NCI-H1436 (cell line): ENCODE data around the gene TM6SF1.
"Not testable (repeated sequence)": the region's sequence is repeated elsewhere in the genome, so short reads cannot be mapped to it uniquely, and the experiment has no call there.

Experiments used
- DNase-seq: peaks from one replicate; lab custom pipeline; 2025; lab: John Stamatoyannopoulos, UW

Gene TM6SF1

DNA sequence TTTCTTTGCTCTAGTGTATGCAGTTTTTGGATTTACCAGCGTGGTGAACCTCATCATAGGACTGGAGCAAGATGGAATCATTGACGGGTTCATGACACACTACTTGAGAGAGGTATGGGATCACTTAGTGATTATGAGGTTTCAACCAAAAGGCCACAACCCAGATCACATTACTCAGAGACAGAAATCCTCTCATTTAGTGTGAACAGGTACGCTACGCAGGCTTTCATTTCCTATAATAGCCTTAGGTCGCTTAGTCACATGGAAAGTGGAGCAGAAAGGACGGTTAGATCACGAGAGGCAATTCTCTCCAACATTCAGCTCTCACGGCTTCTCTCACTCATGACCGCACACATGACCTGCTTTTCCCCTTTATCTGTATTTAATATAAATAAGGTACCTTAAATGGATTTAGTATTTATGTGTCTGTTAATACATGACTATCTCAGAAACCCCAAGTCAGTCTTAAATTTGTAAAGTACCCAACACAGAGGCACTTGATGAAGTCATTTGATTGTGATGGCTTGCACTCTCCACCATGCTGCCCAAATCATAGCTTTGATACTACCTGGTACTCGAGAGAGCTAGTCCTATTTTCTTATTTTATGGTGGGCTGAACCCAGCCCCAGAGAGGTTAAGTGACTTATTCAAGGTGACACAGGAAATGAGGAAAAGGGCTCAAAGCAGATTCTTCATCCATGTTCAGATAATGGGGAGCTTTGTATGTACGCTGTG, 8.6 kb downstream of the TM6SF1 start:
- DNase-seq: no peak

DNA sequence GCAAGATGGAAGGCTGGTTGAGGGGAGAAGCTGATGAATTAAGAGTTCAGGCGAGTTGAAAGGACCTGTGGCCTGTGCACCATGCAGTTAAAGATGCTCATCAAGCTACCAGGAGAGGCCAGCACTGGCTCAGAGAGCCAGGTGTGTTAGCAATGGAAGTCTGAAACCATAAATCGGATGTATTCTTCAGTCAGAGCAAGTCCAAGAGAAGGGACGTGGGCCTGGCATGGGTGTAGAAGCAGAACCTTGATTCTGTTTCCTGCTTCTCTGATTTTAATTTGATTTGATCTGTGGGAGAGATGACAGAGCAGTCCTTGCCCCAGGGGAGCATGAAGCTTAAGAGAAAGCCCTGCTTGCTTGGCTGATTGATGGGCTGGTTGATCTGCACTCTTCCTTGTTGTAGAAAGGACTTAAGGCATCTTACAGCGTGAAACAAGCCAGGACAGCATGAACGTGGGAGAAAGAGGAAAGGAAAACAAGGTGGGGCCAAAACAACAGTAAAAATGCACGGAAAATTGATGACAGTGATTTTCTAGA, 10.9 kb downstream of the TM6SF1 start:
- no peak for DNase-seq

DNA sequence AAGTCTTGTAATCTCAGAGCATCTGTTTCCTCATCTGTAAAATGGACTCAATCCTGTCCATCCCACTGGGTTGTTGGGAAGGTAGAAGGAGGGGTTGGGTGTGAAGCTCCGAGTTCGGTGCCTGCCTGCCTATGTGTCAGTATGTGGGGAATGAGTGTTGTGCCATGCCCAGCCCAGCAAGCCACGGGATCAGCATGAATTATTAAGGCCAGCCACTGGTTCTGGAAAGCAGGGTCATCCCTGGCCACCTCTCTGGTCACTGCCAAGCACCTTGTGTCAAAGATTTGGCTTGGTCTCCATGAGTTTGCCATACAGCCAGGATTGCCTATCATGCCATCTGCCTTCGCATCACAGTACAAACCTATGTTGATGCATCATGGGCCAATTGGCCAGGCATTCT, 11.5 kb downstream of the TM6SF1 start:
- no peak for DNase-seq

DNA sequence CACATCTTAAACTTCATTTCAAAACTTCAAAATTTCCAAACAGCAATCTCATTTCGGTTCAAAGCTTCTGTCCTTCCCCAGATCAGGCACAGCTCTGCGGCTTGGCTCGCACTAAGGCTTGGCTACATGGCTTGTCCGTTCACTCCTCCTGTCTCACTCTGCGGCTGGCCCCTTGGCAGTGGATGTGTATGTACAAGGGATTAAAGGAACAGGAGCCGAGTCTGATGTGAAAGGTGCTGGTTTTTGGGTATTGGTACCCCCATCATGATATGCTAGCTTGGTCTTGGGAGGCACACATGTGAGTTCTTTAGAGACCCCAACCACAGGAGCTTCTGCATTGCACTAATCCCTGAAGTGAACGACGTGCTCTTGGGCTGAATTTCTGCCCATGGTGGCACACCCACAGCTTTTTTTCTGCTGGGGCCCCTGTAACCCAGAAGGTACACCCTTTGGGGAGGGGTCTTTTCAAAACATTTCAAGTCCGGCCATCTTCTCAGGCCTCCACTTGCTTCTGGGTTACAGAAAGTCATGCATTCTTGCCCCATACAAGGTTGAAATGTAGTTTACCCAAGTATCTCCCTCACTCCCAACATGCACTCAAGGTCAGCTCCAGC, 12.6 kb downstream of the TM6SF1 start:
- no peak for DNase-seq

DNA sequence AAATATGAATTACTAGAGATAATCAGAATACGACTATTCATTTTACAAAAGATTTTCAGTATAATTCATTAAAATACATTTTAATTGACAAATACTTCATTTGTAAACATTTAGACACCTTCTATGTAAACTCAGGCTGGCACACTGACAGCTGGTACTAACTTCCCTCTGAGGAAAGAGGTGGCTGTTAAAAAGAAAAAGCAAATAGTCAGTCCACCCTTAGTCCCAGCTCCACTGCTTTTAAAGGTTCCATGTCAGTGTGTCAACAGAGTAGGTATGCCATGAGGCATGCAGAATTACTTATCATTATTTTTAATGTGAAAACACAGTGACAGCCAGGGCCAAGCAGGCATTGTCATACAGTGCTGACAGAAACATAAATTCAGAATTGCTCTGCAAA, 16.1 kb downstream of the TM6SF1 start:
- no peak for DNase-seq

DNA sequence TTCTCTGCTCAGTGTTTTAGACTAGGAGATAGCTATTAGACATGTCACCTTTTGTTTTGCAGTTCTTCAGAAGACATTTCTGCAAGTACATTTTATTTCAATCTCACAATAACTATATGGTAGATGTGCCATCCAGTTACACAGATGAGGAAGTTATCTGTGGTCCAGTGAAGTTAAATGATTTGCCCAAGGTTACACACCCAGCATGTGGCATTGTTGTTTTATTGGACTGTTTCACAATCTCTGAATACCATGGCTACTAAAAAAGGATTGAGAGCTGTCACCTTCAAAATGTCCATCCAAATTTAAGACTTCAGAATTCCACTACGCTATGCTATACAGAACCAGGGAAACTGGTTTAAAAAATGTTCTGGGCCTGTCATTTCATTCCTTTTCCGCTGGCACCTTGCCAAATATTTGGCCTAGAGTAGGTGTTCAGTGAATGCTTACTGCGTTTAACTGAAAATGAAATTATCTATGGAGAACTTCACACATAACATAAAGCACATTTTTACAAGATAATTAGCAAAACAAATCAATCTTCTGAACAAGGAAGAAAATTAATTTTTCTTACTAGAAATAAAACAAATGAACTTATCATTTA, 20.2 kb downstream of the TM6SF1 start:
- no peak for DNase-seq

DNA sequence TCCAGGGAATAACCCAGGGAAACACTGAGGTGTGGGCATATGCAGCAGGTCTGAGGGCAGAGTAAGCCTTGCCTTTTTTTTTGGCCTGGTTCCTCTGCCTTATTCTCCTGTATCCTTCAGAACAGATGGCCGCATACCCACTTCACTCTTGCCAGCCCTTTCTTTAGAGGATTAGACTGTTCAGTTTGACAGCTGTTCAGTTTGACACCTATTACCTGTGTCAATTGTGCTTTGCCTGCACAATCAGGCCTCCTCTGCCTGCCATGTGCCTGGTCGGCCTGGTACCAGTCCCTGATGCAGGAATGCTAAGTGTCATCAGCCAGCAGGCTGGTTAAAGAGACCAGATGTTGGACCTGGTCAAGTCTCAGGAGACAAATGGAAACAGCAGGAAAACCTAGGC, 22.3 kb downstream of the TM6SF1 start:
- no peak for DNase-seq

DNA sequence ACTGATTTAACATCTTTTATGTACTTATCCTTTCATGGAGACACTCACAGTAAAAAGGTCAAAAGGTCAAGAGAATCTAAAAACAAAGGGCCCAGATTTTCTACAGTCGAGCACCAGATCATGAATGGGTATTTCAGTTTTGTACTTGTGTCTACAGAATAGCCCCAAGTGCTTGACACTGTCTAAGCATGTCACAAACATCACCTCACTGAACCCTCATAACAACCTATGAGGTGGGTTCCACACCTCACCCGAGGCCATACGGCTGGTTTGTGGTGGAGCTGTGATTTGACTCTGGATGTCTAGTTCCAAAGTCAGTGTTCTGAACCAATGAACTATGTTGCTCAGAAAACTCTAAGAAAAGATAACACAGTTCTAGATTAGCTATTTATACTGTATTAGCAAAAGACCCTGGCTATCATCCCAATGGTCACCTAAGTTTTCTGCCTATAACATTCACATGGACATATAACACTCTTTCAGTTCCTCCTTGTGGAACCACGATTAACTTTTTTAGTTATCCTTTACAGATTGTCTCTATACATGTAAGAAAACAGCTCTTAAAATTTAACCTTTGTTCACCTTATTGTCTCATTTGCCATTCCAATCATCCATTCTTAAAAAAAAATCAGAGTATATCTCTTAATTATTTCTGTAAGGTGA, 25.5 kb downstream of the TM6SF1 start:
- DNase-seq: no peak

DNA sequence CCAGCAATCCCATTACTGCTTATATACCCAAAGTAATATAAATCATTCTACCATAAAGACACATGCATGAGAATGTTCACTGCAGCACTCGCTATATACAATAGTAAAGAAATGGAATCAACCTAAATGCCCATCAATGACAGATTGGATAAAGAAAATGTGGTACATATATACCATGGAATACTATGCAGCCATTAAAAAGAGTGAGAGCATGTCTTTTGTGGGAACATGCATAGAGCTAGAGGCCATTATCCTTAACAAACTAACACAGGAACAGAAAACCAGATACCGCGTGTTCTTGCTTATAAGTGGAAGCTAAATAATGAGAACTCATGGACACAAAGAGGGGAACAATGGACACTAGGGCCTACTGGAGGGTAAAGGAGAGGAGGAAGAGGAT, 34.7 kb downstream of the TM6SF1 start:
- DNase-seq: not testable (repeated sequence)

DNA sequence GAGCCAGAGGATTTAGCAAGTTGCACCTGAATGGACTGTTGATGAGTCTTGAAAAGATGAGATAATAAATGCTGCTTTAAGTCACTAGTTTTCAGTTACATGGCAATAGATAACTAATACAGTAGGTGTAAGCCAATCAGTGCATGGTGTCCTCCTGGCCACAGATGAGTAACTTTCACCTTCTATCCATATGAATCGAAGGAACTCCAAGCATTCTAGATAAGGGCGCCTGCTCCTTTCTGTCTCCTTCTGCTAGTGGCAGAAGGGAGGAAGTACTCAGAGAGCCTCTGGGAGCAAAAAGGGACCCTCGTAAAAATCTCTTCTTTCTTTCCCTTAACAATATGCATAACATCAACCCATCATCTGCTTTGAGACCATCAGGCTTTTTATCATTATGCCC, 37.3 kb downstream of the TM6SF1 start:
- no peak for DNase-seq

DNA sequence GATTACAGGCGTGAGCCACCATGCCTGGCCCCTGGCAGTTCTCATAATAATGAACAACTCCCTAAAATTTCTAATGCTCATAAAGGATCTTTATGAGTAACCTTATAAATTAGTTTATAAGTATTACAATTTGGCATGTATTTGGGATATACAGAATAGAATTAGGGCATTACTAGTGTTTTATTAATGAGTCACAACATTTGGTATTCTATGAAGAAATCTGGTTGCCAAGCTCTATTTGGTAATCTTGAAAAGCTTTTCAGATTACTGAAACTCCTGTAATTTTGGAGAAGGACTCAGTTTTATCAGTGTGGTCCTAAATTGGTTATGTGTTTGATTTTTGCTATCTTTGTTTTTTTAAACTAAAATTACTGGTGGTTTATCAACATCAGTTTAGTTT, 45.8 kb downstream of the TM6SF1 start:
- no peak for DNase-seq

DNA sequence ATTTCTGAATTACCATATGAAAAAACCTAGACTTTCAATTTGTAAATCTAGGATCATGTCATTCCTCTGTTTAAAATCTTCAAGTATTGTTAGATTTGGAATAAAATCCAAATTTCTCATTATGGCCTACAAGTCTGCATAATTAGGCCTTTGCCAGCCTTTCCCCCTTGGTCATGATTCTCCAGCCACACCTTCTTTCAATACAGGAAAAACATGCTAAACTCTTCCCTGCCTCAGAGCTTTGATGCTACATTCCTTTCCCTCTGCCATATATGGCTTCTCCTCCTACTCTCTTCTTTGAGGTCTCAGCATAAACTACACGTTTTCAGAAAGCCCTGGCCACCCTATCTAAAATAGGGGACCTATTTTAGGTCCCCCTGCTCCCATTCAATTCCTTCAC, 48.5 kb downstream of the TM6SF1 start:
- DNase-seq: no peak

DNA sequence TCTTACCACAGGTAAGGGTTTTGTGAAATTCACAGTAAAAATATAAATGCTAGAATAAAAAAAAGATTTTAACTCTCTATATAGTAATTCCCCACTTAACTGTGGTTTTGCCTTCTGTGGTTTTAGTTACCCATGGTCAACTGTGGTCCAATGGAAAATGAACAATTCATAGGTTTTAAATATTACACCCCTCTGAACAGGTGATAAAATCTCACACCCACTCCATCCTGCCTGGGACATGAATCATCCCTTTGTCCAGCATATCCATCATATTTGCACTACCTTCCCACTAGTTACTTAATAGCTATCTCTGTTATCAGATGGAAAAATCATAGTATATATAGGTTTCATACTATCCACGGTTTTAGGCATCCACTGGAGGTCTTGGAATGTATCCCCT, 50.9 kb downstream of the TM6SF1 start:
- DNase-seq: no peak

DNA sequence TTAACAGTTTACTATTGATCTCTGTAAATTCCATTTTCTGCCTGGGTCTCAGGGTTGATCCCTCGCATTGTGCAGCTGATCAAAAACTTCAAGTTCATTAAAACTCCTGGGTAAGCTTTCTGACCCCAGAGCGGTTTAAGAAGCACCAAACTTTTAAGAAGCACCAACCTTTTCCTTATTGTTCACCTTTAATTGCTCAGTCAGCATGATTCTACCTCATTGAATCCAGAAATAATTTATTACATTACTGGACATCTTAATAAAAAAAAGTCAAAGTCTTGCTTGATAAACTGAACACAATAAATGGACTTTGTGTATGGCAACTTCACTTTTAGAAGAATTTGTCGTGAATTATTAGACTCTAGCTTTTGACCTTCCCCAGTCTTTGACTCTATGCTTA, 53.3 kb downstream of the TM6SF1 start:
- DNase-seq: no peak

DNA sequence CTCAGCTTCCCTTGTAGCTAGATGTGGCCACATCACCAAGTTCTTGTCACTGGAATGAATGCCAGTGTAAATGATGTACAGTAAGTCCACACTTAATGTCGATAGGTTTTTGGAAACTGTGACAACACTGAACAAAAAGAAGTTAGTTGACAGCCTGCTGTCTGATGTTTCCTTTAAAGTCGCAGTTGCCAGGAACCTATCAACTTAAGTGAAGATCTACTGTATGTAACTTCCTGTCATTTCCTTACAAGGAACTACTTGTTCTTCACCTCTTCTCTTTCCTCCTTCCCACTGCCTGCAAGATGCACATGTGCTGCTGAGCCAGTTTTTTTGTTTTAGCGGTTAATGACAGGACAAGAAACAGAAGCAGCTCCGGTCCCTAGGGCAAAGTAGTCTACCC, 55.6 kb downstream of the TM6SF1 start:
- no peak for DNase-seq

DNA sequence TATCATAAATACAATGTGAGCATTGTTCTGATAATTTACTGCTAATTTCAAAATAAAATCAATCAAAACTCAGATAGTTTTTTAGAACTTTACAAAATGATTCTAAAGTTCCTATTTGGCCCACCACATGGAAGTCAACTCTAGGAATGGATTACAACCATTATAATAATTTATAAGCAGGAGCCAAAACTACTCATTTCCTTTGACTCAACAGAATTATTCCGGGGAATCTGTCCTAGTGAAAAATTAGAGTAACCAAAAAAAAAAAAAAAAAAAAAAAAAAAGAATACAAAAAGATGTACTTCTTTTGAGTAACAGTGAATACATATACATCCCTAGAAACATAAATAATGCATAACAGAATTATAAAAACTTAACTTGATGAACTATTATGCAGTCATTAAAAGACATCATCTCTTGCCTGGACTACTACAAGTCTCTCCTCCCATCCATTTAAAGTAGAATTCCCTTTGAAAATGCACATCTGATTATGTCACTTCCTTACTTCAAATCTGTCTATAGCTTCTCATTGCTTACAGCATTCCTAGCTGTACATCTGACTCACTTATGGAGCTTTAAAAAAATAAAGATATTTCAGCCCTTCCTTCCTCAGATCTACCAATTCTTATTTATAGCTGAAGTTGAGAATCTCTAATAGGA, 56.8 kb downstream of the TM6SF1 start:
- DNase-seq: no peak

DNA sequence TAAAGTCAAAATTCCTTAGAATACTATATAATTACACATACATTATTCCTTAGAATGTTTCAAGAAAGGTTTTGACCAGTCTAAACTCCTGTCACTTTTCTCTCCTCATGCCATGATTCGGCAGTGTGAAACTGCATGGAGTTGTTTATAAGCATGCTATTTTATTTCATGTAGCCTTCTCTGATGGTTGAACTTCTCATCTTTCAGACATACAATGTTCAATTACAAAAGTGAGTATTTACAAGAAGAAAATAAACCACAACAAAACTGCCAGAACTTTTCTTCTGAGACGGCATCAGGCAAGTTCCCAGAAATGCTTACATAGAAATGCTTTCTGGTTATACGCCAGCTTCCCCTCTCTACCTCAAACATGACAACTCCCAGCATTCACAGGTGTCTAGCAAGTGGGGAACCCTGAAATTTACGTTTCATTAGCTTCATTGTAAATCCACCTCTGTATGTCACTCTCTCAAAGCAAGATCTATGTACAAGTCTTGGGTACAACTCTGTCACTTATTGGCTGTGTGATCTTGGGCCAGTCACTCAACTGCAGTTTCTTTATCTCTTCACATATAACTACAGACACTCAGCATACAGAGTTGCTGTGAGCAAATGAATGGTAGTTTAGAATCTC, 57.4 kb downstream of the TM6SF1 start:
- DNase-seq: no peak

DNA sequence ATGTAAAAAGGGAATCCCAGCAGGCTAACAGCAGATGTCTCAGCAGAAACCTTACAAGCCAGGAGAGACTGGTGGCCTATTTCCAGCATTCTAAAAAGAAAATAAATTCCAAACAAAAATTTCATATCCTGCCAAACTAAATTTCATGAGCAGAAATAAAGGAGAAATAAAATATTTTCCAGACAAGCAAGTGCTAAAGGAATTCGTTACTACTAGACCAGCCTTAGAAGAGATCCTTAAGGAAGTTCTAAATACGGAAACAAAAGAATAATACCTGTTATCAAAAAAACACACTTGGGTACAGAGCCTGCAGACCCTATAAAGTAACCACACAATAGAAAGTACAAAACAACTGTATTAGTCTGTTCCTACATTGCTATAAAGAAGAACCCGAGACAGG, 58.8 kb downstream of the TM6SF1 start:
- no peak for DNase-seq

DNA sequence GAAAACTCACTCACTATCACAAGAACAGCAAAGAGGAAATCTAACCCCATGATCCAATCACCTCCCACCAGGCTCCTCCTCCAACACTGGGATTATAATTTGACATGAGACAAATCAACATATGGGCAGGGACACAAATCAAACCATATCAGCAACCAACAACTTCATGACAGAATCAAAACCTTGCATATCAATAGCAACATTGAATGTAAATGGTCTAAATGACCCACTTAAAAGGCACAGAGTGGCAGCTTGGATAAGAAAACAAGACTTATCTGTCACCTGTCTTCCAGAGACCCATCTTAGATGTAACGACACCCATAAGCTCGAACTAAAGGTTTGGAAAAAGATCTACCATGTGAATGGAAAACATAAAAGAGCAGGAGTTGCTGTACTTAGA, 59.4 kb downstream of the TM6SF1 start:
- DNase-seq: no peak

DNA sequence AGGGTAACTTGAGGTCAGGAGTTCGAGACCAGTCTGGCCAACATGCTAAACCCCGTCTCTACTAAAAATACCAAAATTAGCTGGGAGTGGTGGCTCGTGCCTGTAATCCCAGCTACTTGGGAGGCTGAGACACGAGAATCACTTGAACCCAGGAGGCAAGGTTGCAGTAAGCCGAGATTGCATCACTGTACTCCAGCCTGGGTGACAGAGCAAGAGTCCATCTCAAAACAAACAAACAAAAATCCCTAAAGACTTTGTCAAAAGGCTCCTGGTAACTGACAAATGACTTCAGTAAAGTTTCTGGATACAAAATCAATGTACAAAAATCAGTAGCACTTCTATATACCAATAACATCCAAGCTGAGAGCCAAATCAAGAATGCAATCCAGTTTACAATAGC, 62.1 kb downstream of the TM6SF1 start:
- not testable (repeated sequence) for DNase-seq

DNA sequence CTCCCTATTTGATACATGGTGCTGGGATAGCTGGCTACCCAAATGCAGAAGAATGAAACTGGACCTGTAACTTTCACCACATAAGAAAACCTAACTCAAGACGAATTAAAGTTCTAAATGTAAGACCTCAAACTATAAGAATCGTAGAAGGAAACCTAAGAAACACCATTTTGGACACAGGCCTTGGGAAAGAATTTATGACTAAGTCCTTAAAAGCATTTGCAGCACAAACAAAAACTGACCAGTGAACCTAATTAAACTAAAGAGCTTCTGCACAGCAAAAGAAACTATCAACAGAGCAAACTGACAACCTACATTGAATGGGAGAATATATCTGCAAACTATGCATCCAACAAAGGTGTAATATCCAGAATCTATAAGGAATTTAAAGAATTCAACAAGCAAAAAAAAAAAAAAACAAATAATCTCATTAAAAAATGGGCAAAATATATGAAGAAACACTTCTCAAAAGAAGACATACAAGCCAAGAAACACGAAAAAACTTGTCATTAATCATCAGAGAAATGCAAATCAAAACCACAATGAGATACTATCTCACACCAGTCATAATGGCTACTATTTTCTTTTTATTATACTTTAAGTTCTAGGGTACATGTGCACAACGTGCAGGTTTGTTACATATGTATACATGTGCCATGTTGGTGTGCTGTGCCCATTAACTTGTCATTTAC, 63.2 kb downstream of the TM6SF1 start:
- DNase-seq: no peak
